Neural progenitor cell (in vitro differentiated cells): ENCODE data around the gene KCNMA1.

Source experiments
- EZH2 ChIP-seq: fragments of 200-600 bp; sonication (generic); IDR thresholded peaks from 2 replicates; pipeline ENCODE4 v1.6.1; 2017; ENCODE audit warnings: antibody characterized with exemption, mild to moderate bottlenecking, moderate library complexity
- TF ChIP-seq, protein P1 (sequence below): fragments of 200-600 bp; sonication (generic); IDR thresholded peaks from 2 replicates; pipeline ENCODE4 v1.5.1; 2017; ENCODE audit warnings: antibody characterized with exemption, mild to moderate bottlenecking

DNA sequence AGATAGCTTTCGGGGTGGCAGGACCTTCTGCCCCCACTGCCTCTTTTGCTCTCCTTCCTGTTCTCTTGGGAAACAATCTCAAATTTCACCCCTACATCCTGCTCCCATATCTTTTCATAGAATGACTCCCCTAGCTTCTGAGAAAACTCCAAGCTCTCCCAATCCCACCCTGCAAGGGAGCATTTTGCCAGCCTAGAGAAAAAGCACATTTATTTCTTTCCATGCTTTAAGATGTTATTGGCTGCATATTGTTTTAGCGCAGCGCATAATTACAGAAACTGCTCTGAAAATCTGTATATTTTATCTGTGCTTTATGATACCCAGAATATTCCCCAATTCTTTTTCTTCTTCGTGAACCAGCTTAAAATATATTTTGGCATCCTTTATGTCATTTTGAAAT, 601.3 kb downstream of the KCNMA1 start:
- TF ChIP-seq, protein P1, sequence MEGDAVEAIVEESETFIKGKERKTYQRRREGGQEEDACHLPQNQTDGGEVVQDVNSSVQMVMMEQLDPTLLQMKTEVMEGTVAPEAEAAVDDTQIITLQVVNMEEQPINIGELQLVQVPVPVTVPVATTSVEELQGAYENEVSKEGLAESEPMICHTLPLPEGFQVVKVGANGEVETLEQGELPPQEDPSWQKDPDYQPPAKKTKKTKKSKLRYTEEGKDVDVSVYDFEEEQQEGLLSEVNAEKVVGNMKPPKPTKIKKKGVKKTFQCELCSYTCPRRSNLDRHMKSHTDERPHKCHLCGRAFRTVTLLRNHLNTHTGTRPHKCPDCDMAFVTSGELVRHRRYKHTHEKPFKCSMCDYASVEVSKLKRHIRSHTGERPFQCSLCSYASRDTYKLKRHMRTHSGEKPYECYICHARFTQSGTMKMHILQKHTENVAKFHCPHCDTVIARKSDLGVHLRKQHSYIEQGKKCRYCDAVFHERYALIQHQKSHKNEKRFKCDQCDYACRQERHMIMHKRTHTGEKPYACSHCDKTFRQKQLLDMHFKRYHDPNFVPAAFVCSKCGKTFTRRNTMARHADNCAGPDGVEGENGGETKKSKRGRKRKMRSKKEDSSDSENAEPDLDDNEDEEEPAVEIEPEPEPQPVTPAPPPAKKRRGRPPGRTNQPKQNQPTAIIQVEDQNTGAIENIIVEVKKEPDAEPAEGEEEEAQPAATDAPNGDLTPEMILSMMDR: no peak
- no peak for TF ChIP-seq EZH2
